ENCODE data around the gene ZNF491. TPM values are rescaled to one million over a fixed set of nuclear protein-coding genes. Genes with fewer than 3 reads are reported as not detected.

The ZNF491 gene
- total and polyA plus RNA-seq, 9 of the 15 experiments (the other 6 are each of a cell fraction or from before 2014, with no cell fraction given), result 0.19 to 0.95 (median 0.39) TPM; not detected in 1

GRCh38 chr19:11767633-11768133 is 30.6 kb upstream of the ZNF491 start (continued):
- TF ChIP-seq, protein P1, sequence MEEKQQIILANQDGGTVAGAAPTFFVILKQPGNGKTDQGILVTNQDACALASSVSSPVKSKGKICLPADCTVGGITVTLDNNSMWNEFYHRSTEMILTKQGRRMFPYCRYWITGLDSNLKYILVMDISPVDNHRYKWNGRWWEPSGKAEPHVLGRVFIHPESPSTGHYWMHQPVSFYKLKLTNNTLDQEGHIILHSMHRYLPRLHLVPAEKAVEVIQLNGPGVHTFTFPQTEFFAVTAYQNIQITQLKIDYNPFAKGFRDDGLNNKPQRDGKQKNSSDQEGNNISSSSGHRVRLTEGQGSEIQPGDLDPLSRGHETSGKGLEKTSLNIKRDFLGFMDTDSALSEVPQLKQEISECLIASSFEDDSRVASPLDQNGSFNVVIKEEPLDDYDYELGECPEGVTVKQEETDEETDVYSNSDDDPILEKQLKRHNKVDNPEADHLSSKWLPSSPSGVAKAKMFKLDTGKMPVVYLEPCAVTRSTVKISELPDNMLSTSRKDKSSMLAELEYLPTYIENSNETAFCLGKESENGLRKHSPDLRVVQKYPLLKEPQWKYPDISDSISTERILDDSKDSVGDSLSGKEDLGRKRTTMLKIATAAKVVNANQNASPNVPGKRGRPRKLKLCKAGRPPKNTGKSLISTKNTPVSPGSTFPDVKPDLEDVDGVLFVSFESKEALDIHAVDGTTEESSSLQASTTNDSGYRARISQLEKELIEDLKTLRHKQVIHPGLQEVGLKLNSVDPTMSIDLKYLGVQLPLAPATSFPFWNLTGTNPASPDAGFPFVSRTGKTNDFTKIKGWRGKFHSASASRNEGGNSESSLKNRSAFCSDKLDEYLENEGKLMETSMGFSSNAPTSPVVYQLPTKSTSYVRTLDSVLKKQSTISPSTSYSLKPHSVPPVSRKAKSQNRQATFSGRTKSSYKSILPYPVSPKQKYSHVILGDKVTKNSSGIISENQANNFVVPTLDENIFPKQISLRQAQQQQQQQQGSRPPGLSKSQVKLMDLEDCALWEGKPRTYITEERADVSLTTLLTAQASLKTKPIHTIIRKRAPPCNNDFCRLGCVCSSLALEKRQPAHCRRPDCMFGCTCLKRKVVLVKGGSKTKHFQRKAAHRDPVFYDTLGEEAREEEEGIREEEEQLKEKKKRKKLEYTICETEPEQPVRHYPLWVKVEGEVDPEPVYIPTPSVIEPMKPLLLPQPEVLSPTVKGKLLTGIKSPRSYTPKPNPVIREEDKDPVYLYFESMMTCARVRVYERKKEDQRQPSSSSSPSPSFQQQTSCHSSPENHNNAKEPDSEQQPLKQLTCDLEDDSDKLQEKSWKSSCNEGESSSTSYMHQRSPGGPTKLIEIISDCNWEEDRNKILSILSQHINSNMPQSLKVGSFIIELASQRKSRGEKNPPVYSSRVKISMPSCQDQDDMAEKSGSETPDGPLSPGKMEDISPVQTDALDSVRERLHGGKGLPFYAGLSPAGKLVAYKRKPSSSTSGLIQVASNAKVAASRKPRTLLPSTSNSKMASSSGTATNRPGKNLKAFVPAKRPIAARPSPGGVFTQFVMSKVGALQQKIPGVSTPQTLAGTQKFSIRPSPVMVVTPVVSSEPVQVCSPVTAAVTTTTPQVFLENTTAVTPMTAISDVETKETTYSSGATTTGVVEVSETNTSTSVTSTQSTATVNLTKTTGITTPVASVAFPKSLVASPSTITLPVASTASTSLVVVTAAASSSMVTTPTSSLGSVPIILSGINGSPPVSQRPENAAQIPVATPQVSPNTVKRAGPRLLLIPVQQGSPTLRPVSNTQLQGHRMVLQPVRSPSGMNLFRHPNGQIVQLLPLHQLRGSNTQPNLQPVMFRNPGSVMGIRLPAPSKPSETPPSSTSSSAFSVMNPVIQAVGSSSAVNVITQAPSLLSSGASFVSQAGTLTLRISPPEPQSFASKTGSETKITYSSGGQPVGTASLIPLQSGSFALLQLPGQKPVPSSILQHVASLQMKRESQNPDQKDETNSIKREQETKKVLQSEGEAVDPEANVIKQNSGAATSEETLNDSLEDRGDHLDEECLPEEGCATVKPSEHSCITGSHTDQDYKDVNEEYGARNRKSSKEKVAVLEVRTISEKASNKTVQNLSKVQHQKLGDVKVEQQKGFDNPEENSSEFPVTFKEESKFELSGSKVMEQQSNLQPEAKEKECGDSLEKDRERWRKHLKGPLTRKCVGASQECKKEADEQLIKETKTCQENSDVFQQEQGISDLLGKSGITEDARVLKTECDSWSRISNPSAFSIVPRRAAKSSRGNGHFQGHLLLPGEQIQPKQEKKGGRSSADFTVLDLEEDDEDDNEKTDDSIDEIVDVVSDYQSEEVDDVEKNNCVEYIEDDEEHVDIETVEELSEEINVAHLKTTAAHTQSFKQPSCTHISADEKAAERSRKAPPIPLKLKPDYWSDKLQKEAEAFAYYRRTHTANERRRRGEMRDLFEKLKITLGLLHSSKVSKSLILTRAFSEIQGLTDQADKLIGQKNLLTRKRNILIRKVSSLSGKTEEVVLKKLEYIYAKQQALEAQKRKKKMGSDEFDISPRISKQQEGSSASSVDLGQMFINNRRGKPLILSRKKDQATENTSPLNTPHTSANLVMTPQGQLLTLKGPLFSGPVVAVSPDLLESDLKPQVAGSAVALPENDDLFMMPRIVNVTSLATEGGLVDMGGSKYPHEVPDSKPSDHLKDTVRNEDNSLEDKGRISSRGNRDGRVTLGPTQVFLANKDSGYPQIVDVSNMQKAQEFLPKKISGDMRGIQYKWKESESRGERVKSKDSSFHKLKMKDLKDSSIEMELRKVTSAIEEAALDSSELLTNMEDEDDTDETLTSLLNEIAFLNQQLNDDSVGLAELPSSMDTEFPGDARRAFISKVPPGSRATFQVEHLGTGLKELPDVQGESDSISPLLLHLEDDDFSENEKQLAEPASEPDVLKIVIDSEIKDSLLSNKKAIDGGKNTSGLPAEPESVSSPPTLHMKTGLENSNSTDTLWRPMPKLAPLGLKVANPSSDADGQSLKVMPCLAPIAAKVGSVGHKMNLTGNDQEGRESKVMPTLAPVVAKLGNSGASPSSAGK (IDR thresholded peaks at IDR 0.05), result peak; percentile 80
- TF ChIP-seq, protein P2, sequence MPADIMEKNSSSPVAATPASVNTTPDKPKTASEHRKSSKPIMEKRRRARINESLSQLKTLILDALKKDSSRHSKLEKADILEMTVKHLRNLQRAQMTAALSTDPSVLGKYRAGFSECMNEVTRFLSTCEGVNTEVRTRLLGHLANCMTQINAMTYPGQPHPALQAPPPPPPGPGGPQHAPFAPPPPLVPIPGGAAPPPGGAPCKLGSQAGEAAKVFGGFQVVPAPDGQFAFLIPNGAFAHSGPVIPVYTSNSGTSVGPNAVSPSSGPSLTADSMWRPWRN (IDR thresholded peaks at IDR 0.05; ENCODE audit: low read depth), result peak; percentile 23; the same call in 1 of the 2 replicates

Data from K562 (cell line).